ENCODE results near the gene ATCAY.
"Not testable (repeated sequence)": the region's sequence is repeated elsewhere in the genome, so short reads cannot be mapped to it uniquely, and the experiment has no call there.

Gene ATCAY

GRCh38 chr19:3899531-3900294, 19.2 kb downstream of the ATCAY start:
- in situ Hi-C loops (cut with HindIII; ENCODE audit: low sequenced_read_pairs): no loop called here

- in situ Hi-C loops (cut with HindIII; ENCODE audit: low sequenced_read_pairs): no loop called here
Measured at GRCh38 chr19:3902317-3902973, 22.0 kb downstream of the ATCAY start.

GRCh38 chr19:3904233-3904632, 23.7 kb downstream of the ATCAY start:
- in situ Hi-C loops (cut with HindIII; ENCODE audit: low sequenced_read_pairs): no loop called here

- in situ Hi-C loops (cut with HindIII; ENCODE audit: low sequenced_read_pairs): no loop called here
Measured at GRCh38 chr19:3907626-3908265, 27.3 kb downstream of the ATCAY start.

GRCh38 chr19:3908266-3909054, 28.0 kb downstream of the ATCAY start:
- in situ Hi-C loops (cut with HindIII; ENCODE audit: low sequenced_read_pairs): no loop called here

- in situ Hi-C loops (cut with HindIII; ENCODE audit: low sequenced_read_pairs): no loop called here
Measured at GRCh38 chr19:3910105-3910504, 29.6 kb downstream of the ATCAY start.

- in situ Hi-C loops (cut with HindIII; ENCODE audit: low sequenced_read_pairs): no loop called here
Measured at GRCh38 chr19:3914199-3914598, 33.7 kb downstream of the ATCAY start.

- in situ Hi-C loops (cut with HindIII; ENCODE audit: low sequenced_read_pairs): no loop called here
Measured at GRCh38 chr19:3916033-3916432, 35.5 kb downstream of the ATCAY start.

GRCh38 chr19:3919793-3920192, 39.3 kb downstream of the ATCAY start:
- in situ Hi-C loops (cut with HindIII; ENCODE audit: low sequenced_read_pairs): no loop called here

GRCh38 chr19:3923096-3923758, 42.7 kb downstream of the ATCAY start:
- in situ Hi-C loops (cut with HindIII; ENCODE audit: low sequenced_read_pairs): no loop called here

- in situ Hi-C loops (cut with HindIII; ENCODE audit: low sequenced_read_pairs): no loop called here
Measured at GRCh38 chr19:3923912-3924311, 43.4 kb downstream of the ATCAY start.

GRCh38 chr19:3931041-3931440, 50.6 kb downstream of the ATCAY start:
- in situ Hi-C loops (cut with HindIII; ENCODE audit: low sequenced_read_pairs): no loop called here

GRCh38 chr19:3932931-3933810, 52.7 kb downstream of the ATCAY start, which contains the start of gene NMRK2:
Gene NMRK2 (plus strand): TSS chr19:3933069. CDS start chr19:3933672, 603 bp downstream.
- in situ Hi-C loops (cut with HindIII; ENCODE audit: low sequenced_read_pairs): no loop called here

GRCh38 chr19:3936506-3937442, 56.3 kb downstream of the ATCAY start:
- in situ Hi-C loops (cut with HindIII; ENCODE audit: low sequenced_read_pairs): no loop called here

- in situ Hi-C loops (cut with HindIII; ENCODE audit: low sequenced_read_pairs): not testable (repeated sequence)
Measured at GRCh38 chr19:3938300-3938950, 57.9 kb downstream of the ATCAY start.

GRCh38 chr19:3942790-3943409, 62.4 kb downstream of the ATCAY start:
- in situ Hi-C loops (cut with HindIII; ENCODE audit: low sequenced_read_pairs): no loop called here

GRCh38 chr19:3944018-3944721, 63.7 kb downstream of the ATCAY start:
- in situ Hi-C loops (cut with HindIII; ENCODE audit: low sequenced_read_pairs): no loop called here

Data from DLD1 (cell line).